Activated effector memory CD4-positive, alpha-beta T cell treated with Interleukin-2 at 50 U/mL for 16 hours (primary cell): ENCODE measurements around the gene GAB3.
"Not testable (repeated sequence)": the region's sequence is repeated elsewhere in the genome, so short reads cannot be mapped to it uniquely, and the experiment has no call there.

Source experiments
- DNase-seq: peaks from one replicate; pipeline ENCODE4 v3.0.0-alpha.2; 2020

The GAB3 gene

DNA sequence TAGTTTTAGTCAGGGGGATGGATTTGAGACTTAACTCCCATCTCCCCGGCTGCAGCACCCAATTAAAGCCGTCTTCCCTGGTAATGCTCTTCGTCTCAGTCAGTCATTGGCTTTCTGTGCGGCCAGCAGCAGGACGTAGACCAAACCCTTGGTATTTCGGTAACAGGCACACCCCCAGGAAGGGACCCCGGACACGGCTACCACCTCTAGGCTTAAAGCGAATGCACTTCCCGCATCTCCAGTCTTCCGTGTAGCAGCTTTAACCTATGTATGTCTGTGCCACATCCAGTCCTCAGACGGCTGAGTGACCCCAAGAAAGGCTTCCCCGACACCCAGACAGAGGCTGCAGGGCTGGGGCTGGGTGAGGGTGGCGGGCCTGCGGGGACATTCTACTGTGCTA lies 96.0 kb downstream of the GAB3 start:
- no peak for DNase-seq

DNA sequence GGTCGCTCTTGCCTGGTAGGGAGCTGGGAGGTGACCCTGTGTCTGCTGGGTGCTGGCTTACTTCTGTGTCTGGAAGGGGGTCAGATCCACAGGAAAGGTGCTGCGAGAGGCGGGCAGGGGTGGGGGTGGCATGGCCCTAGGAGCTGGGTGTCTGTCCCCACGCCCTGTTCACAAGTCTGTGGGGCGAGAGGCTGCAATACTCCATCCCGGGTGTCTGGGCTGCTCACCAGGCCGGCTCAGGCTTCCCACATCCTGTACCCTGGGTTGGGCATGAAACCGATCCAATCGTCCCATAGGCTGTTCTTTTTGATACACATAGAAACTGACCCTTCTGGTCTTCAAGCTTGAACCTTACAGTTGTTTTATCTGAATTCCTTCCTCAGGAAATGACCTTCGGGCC lies 96.5 kb downstream of the GAB3 start:
- no peak for DNase-seq

DNA sequence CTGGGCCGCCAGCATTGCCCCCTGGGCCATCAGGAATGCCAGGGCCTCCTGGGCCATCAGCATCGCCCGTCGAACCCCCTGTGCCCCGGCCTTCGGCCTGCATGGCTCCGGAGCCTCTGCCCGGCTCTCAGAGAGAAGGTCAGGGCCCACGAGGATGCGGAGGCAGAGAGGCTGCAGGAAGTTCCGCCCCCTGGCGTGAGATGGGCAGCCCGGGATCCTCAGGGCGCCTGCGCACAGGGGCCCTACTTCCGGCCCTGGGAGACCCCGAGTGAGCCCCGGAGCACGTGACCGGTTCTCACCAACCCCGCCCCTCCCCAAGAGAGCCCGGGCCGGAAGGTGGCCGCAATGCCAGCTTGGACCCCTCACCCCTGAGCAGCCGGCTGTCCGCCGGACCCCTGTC lies 97.5 kb downstream of the GAB3 start, which contains the start of gene CTAG2:
CTAG2 (minus strand) TSS at position 167 of the 400 bp plus-strand sequence; CDS start at position 103, 64 bp downstream.
- DNase-seq, result not testable (repeated sequence)

DNA sequence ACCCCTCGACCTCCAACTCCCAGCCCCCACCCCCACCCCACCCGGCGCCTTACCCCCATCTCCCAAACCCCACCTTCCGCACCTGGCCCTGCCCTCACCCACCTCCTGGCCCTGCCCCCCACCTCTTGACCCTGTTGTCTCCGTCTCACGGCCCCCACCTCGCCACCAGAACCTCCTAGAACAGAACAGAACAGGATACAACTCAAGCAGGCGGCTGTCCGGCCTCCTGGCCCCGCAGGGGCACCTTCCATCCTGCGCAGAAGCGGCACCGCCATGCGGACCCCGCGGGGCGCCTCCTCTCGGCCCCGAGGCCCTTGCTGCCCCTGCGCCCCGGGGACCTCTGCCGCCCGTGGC lies 97.9 kb downstream of the GAB3 start:
- DNase-seq, result no peak

DNA sequence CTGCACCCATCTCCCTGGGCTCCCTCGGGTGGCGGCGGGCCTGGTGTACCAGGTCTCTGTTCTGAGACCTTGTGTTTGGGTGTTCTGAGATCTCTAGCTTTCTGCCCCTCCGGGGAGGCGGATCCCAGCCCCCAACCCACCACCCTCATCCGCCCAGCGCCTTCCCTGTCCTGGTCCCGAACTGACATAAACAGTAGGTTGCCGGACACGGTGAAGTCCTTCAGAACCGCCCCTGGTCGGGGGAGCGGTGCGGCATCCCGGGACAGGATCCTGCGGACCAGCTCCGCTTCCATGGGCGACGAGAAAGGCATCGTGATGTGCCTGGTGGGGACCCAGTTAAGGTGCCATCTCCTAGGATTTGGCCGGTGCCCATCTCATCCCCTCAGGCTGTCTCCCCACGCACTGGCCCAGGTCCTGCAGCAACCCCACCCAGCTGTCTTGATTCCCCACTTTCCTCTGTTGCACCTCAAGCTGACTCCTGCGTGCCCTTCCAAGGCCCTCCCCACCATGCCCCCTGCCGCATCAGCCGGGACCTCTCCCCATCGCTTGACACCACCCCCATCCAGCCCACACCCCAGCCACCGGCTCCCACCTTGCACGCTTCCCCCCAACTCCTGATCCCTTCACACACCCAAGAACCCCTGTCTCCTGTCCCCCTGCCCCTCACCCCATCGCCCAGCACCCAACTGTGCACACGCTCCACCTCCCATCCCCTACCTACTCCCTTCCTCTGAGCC lies 98.4 kb downstream of the GAB3 start:
- no peak for DNase-seq

DNA sequence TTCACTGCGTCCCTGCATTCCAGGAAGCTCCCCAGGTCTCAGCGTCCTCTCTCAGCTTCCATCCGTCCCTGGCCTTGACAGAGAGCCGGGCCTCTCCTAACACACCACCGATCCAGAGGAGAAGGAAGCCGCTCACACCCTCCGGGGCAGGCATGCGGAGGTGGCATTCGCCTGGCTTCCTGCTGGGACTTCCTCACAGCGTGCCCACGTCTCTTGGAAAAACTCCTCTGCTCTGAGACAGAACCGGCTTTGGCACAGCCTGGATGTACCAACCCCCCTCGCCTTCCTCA lies 100.7 kb downstream of the GAB3 start:
- DNase-seq, result no peak

DNA sequence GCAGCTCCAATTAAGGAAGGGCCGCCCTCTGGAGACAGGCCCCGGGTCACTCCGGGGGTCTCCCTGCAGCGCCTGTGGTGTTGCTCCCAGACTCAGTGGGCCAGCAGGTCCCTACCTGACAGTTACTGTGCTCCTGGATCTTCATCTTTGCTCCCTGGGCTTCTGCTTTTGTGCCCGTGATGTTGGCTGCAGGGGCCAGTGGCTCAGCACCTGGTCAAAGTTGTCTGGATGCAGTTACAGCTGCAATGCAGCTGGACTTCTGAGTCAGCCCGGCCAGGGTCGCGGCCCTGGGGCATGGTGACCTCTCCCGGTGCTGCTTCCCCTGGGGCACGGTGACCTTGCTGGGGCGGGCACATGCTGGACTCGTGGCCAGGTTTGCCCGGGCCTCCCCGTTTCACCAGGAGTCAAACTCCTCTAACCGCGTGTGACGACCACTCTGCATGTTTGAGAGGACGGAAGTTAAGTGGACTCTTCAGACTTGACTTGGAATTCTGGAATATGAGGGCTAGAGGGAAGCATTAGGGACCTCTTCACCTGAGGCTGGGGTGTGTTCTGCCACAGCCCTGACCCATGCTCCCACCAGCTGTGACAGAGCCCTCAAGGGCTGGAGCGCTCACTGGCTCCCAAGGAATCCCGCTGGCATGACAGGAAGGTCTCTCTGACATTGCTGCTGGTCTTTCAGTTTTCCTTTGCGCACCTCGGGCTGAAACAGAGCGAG lies 101.2 kb downstream of the GAB3 start:
- no peak for DNase-seq

DNA sequence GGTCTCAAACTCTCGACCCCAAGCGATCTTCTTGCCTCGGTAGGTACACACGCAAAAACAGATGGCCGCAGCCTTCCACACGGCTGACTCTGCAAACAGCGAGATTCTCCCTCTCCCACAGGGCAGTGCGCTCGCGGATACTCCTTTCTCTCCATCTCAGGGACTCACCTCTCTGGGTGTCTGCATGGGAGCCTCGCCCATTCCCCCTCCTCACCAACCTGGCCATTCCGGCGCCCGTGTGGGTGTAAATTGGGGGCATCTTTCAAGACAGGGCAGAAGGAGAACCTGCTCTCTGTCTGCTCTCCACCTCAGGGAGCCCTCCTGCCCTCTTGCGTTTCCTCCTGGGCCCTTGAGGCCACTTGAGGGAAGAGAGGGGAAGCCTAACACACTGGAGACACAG lies 101.9 kb downstream of the GAB3 start:
- DNase-seq, result no peak

DNA sequence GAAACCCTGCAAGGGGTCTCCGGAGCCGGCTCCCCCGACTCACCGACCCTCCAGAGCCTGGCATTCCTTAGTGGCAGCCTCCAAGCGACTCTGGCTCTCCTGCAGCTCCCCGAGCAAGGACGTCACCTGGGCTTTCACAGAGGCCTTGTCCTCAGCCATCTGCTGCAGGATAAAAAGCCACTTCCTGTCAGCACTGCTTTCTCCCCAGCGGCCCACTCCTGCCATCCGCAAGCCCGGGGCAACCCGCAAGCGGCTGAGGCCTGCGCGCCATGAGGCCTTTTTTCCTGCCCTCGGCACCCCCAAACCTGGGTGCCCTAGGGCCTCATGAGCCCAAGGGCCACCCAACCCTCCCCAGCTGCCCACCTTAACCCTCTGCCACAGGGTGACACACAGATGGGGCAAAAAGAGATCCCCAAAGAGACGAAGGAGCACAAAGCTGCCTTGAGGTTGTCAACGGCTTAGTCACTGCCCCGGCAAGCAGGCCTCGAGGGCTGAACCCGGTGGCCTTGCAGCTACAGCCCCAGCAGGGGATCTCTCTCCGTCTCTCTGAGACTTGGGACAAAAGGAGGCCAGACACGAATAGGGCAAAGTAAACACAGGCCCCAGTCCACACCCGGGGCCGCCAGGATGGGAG lies 105.0 kb downstream of the GAB3 start:
- DNase-seq, result not testable (repeated sequence)

DNA sequence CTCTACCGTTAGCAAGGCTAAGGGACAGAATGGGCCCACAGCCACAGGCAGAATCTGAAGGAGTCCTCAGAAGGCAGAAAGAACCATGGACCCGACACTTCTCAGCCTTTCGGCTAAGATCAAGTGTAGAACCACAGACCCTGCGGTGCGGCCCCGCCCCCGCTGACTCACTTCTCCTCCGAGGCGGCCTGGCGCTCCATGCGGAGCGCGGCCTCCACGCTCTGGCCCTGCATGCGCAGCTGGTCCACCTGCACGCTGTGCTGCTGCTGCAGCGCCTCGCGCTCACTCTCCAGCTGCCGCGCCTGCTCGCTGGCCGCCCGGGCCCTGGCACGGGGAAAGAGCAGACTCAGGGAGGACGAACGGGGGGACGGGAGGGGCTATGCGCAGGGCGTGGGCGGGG lies 107.2 kb downstream of the GAB3 start:
- not testable (repeated sequence) for DNase-seq

DNA sequence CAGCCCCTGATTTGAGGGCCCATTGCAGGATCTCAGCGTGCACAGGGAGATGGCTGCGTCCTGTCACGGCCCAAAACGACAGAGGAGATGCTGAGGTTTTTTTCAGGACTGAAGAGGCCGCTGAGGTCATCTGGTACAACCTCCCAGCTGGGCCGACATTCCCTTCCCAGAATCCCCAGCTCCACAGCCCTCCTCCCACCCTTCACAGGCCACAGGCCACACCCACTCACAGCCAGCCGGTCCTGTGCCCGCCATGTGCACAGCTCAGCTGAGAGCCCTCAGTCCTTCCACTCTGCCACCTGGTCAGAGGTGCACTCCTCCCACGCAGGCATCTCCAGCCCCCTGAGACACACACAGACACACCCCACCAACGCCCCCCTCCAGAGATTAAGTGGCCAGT lies 109.1 kb downstream of the GAB3 start:
- not testable (repeated sequence) for DNase-seq

DNA sequence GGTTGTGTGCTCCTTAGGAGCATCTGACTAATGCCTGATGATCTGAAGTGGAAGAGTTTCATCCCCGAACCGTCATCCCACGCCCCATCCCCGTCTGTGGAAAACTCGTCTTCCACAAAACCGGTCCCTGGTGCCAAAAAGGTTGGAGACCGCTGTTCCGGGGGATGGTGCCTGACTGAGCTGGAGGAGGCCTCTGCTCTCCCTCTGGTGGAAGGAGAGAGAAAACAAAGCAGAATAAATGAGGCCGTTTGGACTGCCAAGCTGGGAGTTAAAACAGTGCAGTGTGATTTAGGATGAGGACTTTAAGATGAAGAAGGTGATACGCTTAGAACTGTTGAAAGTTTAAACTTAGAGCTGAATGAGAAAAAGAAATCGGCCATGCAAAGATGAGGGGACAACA lies 117.2 kb downstream of the GAB3 start:
- DNase-seq, result not testable (repeated sequence)

DNA sequence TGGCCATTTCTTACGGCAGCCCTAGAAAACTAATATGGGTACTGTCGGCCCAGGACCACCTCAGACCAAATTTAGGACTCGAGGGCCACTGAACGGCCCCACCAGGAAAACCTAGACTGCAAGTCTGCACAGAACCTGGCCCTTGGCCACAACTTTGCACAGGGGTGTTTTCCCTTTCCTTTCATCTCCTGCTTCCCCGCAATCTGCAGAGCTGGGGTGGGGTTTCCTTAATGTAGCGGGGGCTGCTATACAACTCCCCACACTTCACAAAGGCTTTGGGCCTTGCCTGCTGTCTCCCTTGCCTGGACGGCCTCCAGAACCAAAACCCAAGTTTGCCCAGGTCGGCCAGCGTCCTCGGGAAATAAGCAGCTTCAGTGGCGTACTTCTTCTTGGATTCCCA lies 119.9 kb downstream of the GAB3 start:
- DNase-seq, result not testable (repeated sequence)

DNA sequence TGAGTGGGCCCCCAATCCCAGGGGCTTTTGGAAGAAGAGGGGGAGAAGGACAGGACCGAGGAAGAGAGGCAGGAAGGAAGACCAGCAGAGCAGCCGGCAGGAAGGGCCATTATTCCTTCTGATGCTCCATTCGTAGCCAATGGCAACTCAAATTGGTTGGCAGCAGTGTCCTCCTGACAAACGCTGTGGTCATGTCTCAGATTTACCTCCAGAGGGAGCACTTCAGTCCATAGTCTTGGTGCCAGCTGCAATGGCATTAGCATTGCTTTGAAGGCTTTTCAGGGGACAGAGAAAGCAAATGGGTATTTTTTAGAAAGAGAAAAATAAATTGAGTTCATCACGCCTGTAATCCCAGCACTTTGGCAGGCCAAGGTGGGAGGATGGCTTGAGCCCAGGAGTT lies 121.9 kb downstream of the GAB3 start:
- DNase-seq, result not testable (repeated sequence)
